GM13976 (cell line): ENCODE measurements around the gene FXR2.
A peak's percentile ranks its signal among the peaks of the same experiment; 100 is the strongest.

Experiments
- DNase-seq: peaks from one replicate; pipeline ENCODE4 v3.0.0; 2012; ENCODE audit warnings: low spot score
- in situ Hi-C: fragments of 300-500 bp; cut with MboI; formaldehyde crosslinking; loops from one replicate; pipeline ENCODE4 v1.12.0; 2022; ENCODE audit warnings: low sequenced_read_pairs, mixed read lengths, inconsistent platforms; ENCODE audit not compliant: unreplicated experiment
- TF ChIP-seq, protein P1 (sequence below): IDR thresholded peaks from 2 replicates; pipeline ENCODE4 v1.5.1; 2012; ENCODE audit warnings: borderline replicate concordance, mild to moderate bottlenecking; ENCODE audit not compliant: insufficient read depth; ENCODE audit errors: extremely low read depth, missing control alignments, control extremely low read depth

FXR2 gene

GRCh38 chr17:7582396-7583252, 32.1 kb downstream of the FXR2 start:
- in situ Hi-C loops = no loop called here
- DNase-seq = no peak
- TF ChIP-seq, protein P1, sequence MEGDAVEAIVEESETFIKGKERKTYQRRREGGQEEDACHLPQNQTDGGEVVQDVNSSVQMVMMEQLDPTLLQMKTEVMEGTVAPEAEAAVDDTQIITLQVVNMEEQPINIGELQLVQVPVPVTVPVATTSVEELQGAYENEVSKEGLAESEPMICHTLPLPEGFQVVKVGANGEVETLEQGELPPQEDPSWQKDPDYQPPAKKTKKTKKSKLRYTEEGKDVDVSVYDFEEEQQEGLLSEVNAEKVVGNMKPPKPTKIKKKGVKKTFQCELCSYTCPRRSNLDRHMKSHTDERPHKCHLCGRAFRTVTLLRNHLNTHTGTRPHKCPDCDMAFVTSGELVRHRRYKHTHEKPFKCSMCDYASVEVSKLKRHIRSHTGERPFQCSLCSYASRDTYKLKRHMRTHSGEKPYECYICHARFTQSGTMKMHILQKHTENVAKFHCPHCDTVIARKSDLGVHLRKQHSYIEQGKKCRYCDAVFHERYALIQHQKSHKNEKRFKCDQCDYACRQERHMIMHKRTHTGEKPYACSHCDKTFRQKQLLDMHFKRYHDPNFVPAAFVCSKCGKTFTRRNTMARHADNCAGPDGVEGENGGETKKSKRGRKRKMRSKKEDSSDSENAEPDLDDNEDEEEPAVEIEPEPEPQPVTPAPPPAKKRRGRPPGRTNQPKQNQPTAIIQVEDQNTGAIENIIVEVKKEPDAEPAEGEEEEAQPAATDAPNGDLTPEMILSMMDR = no peak

DNA sequence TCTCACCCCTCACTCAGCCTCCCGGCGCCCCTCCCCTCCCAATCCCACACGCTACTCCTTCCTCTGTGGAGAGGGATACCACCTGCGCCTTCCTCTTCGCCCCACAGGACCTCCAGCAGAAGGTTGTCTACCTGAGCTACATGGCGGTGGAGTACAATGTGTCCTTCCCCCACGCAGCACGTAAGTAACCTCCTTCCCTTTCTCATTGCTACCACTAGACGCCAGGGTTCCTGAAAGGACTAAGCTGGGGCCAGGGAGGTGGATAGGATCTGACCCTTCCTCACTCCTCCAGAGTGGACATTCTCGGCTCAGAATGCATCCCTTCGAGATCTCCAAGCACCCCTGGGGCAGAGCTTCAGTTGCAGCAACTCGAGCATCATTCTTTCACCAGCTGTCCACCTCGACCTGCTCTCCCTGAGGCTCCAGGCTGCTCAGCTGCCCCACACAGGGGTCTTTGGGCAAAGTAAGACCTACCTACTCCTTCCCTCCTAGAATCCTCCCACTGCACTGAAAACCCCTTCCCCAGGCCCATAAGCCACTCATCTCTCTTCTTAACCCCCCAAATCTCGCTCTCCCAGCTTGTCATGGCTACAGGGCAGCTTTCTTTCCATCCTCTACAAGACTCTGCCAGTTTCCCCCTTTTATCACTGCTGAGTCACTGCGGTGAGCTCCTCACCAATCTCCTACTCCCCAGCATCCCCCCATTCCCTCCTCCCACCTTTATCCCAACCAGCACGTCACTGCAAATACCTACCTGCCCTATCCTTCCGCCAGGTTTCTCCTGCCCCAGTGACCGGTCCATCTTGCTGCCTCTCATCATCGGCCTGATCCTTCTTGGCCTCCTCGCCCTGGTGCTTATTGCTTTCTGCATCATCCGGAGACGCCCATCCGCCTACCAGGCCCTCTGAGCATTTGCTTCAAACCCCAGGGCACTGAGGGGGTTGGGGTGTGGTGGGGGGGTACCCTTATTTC, 33.8 kb downstream of the FXR2 start:
- TF ChIP-seq, protein P1 = no peak
- no peak for DNase-seq
- in situ Hi-C loops = no loop called here

- no peak for DNase-seq
- in situ Hi-C loops = no loop called here
- TF ChIP-seq, protein P1 = no peak
Observed at GRCh38 chr17:7579834-7580603, 34.7 kb downstream of the FXR2 start.

- TF ChIP-seq, protein P1 = no peak
- peak; percentile 82 for DNase-seq
- in situ Hi-C loops = no loop called here
Observed at GRCh38 chr17:7579001-7579833, 35.5 kb downstream of the FXR2 start, which contains the start of gene CD68. Gene CD68, plus strand, starts transcription at chr17:7579638. Its CDS starts 40 bp downstream, at chr17:7579678.

GRCh38 chr17:7577327-7578199, 37.1 kb downstream of the FXR2 start:
- DNase-seq = no peak
- TF ChIP-seq, protein P1 = no peak
- in situ Hi-C loops = no loop called here
